ENCODE results near the gene PYGO2.
A peak's percentile ranks its signal among the peaks of the same experiment; 100 is the strongest.

The PYGO2 gene

GRCh38 chr1:154934358-154934948 is 27.1 kb downstream of the PYGO2 start:
- Histone ChIP-seq H4K20me1 (ENCODE audit: insufficient read depth, low read length, poor library complexity, severe bottlenecking) (no peaks in the 10 kb centered on the region), H3K4me2 (ENCODE audit: low read depth, low read length, poor library complexity, severe bottlenecking) (no peak overlapping the region), H3K36me3 (ENCODE audit: insufficient read depth, low read length) (no peaks in the 10 kb centered on the region), H3K4me3 (ENCODE audit: low read length, poor library complexity, severe bottlenecking) (no peak overlapping the region), H3K4me1 (ENCODE audit: insufficient read depth, low read length, poor library complexity, severe bottlenecking) (peaks cover 36% of the 10 kb centered on the region), H3F3A (ENCODE audit: low read depth) (peaks cover 8% of the 10 kb centered on the region; the same call in 1 of the 2 replicates), H3K79me2 (ENCODE audit: insufficient read depth, low read length) (peaks cover 20% of the 10 kb centered on the region), H3K9me2 (replicated peaks; ENCODE audit: low read depth, low read length) (no peaks in the 10 kb centered on the region), H3K9me3 (ENCODE audit: insufficient read depth, low read depth, low read length) (no peaks in the 10 kb centered on the region), H3K27me3 (ENCODE audit: insufficient read depth, low read length, poor library complexity, severe bottlenecking) (no peaks in the 10 kb centered on the region), H2AFZ (ENCODE audit: low read length) (no peak overlapping the region), H3K9ac (ENCODE audit: low read depth, low read length, poor library complexity, severe bottlenecking) (no peak overlapping the region)
- TF ChIP-seq EZH2phosphoT487 (IDR thresholded peaks at IDR 0.05; ENCODE audit: borderline replicate concordance), result no peak
- TF ChIP-seq, protein P1, sequence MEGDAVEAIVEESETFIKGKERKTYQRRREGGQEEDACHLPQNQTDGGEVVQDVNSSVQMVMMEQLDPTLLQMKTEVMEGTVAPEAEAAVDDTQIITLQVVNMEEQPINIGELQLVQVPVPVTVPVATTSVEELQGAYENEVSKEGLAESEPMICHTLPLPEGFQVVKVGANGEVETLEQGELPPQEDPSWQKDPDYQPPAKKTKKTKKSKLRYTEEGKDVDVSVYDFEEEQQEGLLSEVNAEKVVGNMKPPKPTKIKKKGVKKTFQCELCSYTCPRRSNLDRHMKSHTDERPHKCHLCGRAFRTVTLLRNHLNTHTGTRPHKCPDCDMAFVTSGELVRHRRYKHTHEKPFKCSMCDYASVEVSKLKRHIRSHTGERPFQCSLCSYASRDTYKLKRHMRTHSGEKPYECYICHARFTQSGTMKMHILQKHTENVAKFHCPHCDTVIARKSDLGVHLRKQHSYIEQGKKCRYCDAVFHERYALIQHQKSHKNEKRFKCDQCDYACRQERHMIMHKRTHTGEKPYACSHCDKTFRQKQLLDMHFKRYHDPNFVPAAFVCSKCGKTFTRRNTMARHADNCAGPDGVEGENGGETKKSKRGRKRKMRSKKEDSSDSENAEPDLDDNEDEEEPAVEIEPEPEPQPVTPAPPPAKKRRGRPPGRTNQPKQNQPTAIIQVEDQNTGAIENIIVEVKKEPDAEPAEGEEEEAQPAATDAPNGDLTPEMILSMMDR (conservative IDR thresholded peaks at IDR 0.05; ENCODE audit: low read length), result no peak

DNA sequence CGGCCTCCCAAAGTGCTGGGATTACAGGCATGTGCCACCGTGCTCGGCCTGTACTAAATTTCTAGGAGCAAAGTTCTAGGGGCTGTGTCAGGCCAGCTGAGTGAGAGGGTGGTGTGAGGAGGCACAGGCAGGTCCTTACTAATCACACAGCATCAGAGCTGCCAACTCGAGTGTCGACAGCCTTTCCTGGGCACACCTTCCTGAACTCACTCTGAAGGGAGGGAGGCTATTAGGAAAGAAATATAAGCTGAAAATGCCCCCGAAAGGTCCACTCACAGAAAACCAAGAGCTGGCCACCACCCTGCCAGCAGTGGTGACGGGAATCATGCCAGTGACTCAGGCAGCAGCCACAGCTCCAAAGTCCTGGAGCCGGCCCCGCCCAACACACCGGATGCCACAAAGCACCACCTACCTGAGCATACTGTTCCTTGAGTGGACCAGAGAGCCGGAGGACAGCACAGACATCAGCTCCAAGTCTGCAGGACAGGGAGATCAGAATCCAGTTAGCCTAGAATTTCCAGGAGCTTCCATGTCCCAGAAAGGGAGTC is 29.6 kb downstream of the PYGO2 start:
- H3K4me3 ChIP-seq (ENCODE audit: low read length, poor library complexity, severe bottlenecking), result no peak overlapping the region
- H3K9ac ChIP-seq (ENCODE audit: low read depth, low read length, poor library complexity, severe bottlenecking), result no peak overlapping the region
- TF ChIP-seq EZH2phosphoT487 (IDR thresholded peaks at IDR 0.05; ENCODE audit: borderline replicate concordance), result no peak
- TF ChIP-seq, protein P1 (conservative IDR thresholded peaks at IDR 0.05; ENCODE audit: low read length), result no peak
- H3K27me3 ChIP-seq (ENCODE audit: insufficient read depth, low read length, poor library complexity, severe bottlenecking), result no peaks in the 10 kb centered on the region
- no peak overlapping the region for H2AFZ ChIP-seq (ENCODE audit: low read length)
- no peaks in the 10 kb centered on the region for H3K36me3 ChIP-seq (ENCODE audit: insufficient read depth, low read length)
- H3K79me2 ChIP-seq (ENCODE audit: insufficient read depth, low read length), result peaks cover 20% of the 10 kb centered on the region
- no peaks in the 10 kb centered on the region for H4K20me1 ChIP-seq (ENCODE audit: insufficient read depth, low read length, poor library complexity, severe bottlenecking)
- H3K4me2 ChIP-seq (ENCODE audit: low read depth, low read length, poor library complexity, severe bottlenecking), result no peak overlapping the region
- H3K9me3 ChIP-seq (ENCODE audit: insufficient read depth, low read depth, low read length), result no peaks in the 10 kb centered on the region
- no peaks in the 10 kb centered on the region for H3K9me2 ChIP-seq (replicated peaks; ENCODE audit: low read depth, low read length)
- peaks cover 14% of the 10 kb centered on the region for H3K4me1 ChIP-seq (ENCODE audit: insufficient read depth, low read length, poor library complexity, severe bottlenecking)
- no peaks in the 10 kb centered on the region for H3F3A ChIP-seq (ENCODE audit: low read depth)

- no peaks in the 10 kb centered on the region for H3K27me3 ChIP-seq (ENCODE audit: insufficient read depth, low read length, poor library complexity, severe bottlenecking)
- H3F3A ChIP-seq (ENCODE audit: low read depth), result no peaks in the 10 kb centered on the region
- H3K79me2 ChIP-seq (ENCODE audit: insufficient read depth, low read length), result no peaks in the 10 kb centered on the region
- no peaks in the 10 kb centered on the region for H3K9me3 ChIP-seq (ENCODE audit: insufficient read depth, low read depth, low read length)
- H3K4me2 ChIP-seq (ENCODE audit: low read depth, low read length, poor library complexity, severe bottlenecking), result peak overlapping the region; percentile 55
- no peak for TF ChIP-seq EZH2phosphoT487 (IDR thresholded peaks at IDR 0.05; ENCODE audit: borderline replicate concordance)
- TF ChIP-seq, protein P1 (conservative IDR thresholded peaks at IDR 0.05; ENCODE audit: low read length), result no peak
- H3K4me1 ChIP-seq (ENCODE audit: insufficient read depth, low read length, poor library complexity, severe bottlenecking), result peaks cover 26% of the 10 kb centered on the region
- H3K9me2 ChIP-seq (replicated peaks; ENCODE audit: low read depth, low read length), result no peaks in the 10 kb centered on the region
- H4K20me1 ChIP-seq (ENCODE audit: insufficient read depth, low read length, poor library complexity, severe bottlenecking), result no peaks in the 10 kb centered on the region
- no peak overlapping the region for H3K4me3 ChIP-seq (ENCODE audit: low read length, poor library complexity, severe bottlenecking)
- H3K36me3 ChIP-seq (ENCODE audit: insufficient read depth, low read length), result no peaks in the 10 kb centered on the region
- H2AFZ ChIP-seq (ENCODE audit: low read length), result no peak overlapping the region
- H3K9ac ChIP-seq (ENCODE audit: low read depth, low read length, poor library complexity, severe bottlenecking), result peak overlapping the region; percentile 70
These were observed 35.4 kb downstream of the PYGO2 start for GRCh38 chr1:154926201-154926600.
